ENCODE data around the gene ZDHHC6. TPM values are rescaled to one million over a fixed set of nuclear protein-coding genes. Genes with fewer than 3 reads are reported as not detected.
"Not testable (repeated sequence)": the region's sequence is repeated elsewhere in the genome, so short reads cannot be mapped to it uniquely, and the experiment has no call there.

The ZDHHC6 gene
- total RNA-seq, 1 donor from 2014 or later = 21.2 TPM

- Histone ChIP-seq H3K4me1 (peaks cover 18% of the 10 kb centered on the region), H3K4me3 (no peak overlapping the region), H3K36me3 (no peaks in the 10 kb centered on the region), H3K27me3 (ENCODE audit: low read depth) (no peaks in the 10 kb centered on the region), H3K9me3 (replicated peaks) (no peaks in the 10 kb centered on the region), H3K27ac (replicated peaks) (peak overlapping the region; percentile 66)
- no peak for TF ChIP-seq CTCF (IDR thresholded peaks at IDR 0.05; ENCODE audit: borderline replicate concordance)
- DNase-seq = no peak
- intact Hi-C loops (cut with micrococcal nuclease) = no loop called here
Measured at GRCh38 chr10:112389271-112389822, 57.4 kb downstream of the ZDHHC6 start.

GRCh38 chr10:112388548-112388947 is 58.2 kb downstream of the ZDHHC6 start:
- intact Hi-C loops (cut with micrococcal nuclease) = no loop called here
- DNase-seq = no peak
- Histone ChIP-seq H3K27me3 (ENCODE audit: low read depth) (no peaks in the 10 kb centered on the region), H3K36me3 (no peaks in the 10 kb centered on the region), H3K4me3 (no peak overlapping the region), H3K4me1 (peaks cover 13% of the 10 kb centered on the region), H3K27ac (replicated peaks) (peak overlapping the region; percentile 66), H3K9me3 (replicated peaks) (no peaks in the 10 kb centered on the region)
- TF ChIP-seq CTCF (IDR thresholded peaks at IDR 0.05; ENCODE audit: borderline replicate concordance) = no peak

DNA sequence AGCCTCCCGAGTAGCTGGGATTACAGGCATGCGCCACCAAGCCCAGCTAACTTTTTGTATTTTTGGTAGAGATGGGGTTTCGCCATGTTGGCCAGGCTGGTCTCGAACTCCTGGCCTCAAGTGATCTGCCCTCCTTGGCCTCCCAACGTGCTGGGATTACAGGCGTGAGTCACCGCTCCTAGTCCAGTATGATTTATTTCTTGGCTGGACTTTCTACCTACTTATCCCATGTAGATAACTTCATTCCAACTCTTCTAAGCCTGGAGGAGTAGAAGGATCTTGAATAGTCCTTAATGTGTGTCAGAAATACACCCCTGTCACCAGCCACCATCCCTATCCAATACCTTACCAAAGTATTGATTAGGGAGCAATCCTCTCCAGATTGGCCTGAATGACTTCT is 58.7 kb downstream of the ZDHHC6 start:
- DNase-seq; intact Hi-C loops (cut with micrococcal nuclease); H3K36me3 ChIP-seq; H3K4me3 ChIP-seq; H3K27me3 ChIP-seq (ENCODE audit: low read depth); H3K27ac ChIP-seq (replicated peaks); H3K9me3 ChIP-seq (replicated peaks): not testable (repeated sequence)
- peaks cover 18% of the 10 kb centered on the region for H3K4me1 ChIP-seq

DNA sequence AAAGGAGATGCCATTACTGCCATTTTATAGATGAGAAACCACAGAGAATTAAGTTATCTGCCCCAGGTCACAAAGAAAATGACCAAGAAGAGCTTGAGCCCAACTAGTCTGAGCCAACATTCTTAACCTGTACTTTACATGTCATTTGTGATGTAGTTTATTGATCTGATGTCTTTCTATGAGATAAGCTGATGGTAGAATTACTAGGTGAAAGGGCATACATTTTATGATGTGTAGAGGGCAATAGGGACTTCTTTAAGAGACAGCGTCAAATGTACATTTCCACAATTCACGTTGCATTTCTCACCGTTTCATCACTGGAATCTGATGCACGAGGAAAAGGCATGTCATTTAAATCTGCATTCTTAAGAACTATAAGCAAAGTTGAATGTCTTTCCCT is 61.5 kb downstream of the ZDHHC6 start:
- DNase-seq = no peak
- Histone ChIP-seq H3K4me1 (peaks cover 19% of the 10 kb centered on the region), H3K4me3 (no peak overlapping the region), H3K27ac (replicated peaks) (no peak overlapping the region), H3K36me3 (no peaks in the 10 kb centered on the region), H3K9me3 (replicated peaks) (no peaks in the 10 kb centered on the region), H3K27me3 (ENCODE audit: low read depth) (no peaks in the 10 kb centered on the region)
- intact Hi-C loops (cut with micrococcal nuclease) = no loop called here
- TF ChIP-seq CTCF (IDR thresholded peaks at IDR 0.05; ENCODE audit: borderline replicate concordance) = no peak

DNA sequence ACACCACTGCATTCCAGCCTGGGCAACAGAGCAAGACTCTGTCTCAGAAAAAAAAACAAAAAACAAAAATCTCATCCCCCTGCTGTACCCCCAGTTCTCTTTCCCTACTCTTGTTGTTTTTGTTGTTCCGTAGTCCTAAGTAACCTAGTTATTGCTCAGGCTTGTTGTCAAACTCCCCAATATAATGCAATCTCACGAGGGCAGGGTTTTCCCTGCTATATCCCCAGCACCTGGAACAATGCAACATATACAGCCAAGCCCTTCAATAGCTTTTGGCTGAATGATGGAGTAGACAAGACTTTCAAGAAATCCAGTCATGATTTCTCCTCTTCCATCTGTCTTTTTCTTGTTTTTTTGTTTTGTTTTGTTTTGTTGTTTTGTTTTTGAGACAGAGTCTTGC is 62.6 kb downstream of the ZDHHC6 start:
- H3K27me3 ChIP-seq (ENCODE audit: low read depth) = no peaks in the 10 kb centered on the region
- no peak for TF ChIP-seq CTCF (IDR thresholded peaks at IDR 0.05; ENCODE audit: borderline replicate concordance)
- H3K4me1 ChIP-seq = peaks cover 8% of the 10 kb centered on the region
- no peaks in the 10 kb centered on the region for H3K36me3 ChIP-seq
- no peak for DNase-seq
- H3K9me3 ChIP-seq (replicated peaks) = no peaks in the 10 kb centered on the region
- intact Hi-C loops (cut with micrococcal nuclease) = no loop called here
- H3K27ac ChIP-seq (replicated peaks) = no peak overlapping the region
- H3K4me3 ChIP-seq = no peak overlapping the region

- Histone ChIP-seq H3K27me3 (ENCODE audit: low read depth) (no peaks in the 10 kb centered on the region), H3K4me1 (peaks cover 7% of the 10 kb centered on the region), H3K36me3 (no peaks in the 10 kb centered on the region), H3K4me3 (no peak overlapping the region), H3K9me3 (replicated peaks) (no peaks in the 10 kb centered on the region), H3K27ac (replicated peaks) (no peak overlapping the region)
- no peak for DNase-seq
- no peak for TF ChIP-seq CTCF (IDR thresholded peaks at IDR 0.05; ENCODE audit: borderline replicate concordance)
- intact Hi-C loops (cut with micrococcal nuclease) = no loop called here
Measured at GRCh38 chr10:112383325-112383724, 63.4 kb downstream of the ZDHHC6 start.

Measured in left ventricle myocardium inferior (tissue), 1 donor.